ENCODE results near the gene GPR4.

DNA sequence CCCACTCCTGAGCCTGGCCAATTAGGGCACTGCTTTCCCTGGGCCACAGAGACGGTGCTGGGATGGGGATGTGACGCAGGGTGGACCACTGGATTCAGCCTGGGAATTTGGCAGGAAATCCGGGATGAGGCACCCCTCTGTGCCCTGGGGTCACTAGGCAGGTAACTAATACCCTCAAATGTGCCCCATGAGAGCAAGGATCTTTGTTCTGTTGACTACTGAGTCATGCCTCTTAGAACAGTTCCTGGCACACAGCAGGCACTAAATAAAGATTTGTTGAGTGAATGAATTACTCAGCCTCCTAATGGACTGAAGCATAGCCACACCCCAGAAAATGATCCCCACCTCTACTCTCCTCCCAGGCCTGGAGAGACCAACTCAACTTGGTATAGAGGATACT lies 33.3 kb downstream of the GPR4 start:
- TF ChIP-seq POLR2A (IDR thresholded peaks at IDR 0.05; ENCODE audit: low read depth, low read length) (no peak), SPI1 (IDR thresholded peaks at IDR 0.05; ENCODE audit: low read depth, low read length) (no peak)
